GM18505 (cell line): ENCODE results near the gene TCERG1L.

Source experiments
- ATAC-seq: cut with Tn5 transposase; IDR thresholded peaks from one replicate; pipeline ENCODE4 v1.9.1; 2021; ENCODE audit not compliant: unreplicated experiment
- POLR2A ChIP-seq: IDR thresholded peaks from 4 replicates; pipeline ENCODE4 v1.6.1; 2011; ENCODE audit warnings: borderline replicate concordance; ENCODE audit not compliant: insufficient read depth, insufficient read length; ENCODE audit errors: extremely low read depth

The TCERG1L gene

GRCh38 chr10:131203456-131204357, 107.8 kb downstream of the TCERG1L start:
- no peak for TF ChIP-seq POLR2A
- ATAC-seq = no peak

- TF ChIP-seq POLR2A = no peak
- no peak for ATAC-seq
Observed at GRCh38 chr10:131202990-131203389, 108.5 kb downstream of the TCERG1L start.

GRCh38 chr10:131201741-131202515, 109.6 kb downstream of the TCERG1L start:
- no peak for TF ChIP-seq POLR2A

GRCh38 chr10:131200856-131201470, 110.6 kb downstream of the TCERG1L start:
- no peak for TF ChIP-seq POLR2A
- ATAC-seq = no peak

More at GRCh38 chr10:131201741-131202515, 109.6 kb downstream of the TCERG1L start:
- no peak for ATAC-seq

- no peak for ATAC-seq
- TF ChIP-seq POLR2A = no peak
Observed at GRCh38 chr10:131199646-131200045, 111.9 kb downstream of the TCERG1L start.

GRCh38 chr10:131198843-131199242, 112.7 kb downstream of the TCERG1L start:
- no peak for ATAC-seq
- no peak for TF ChIP-seq POLR2A

GRCh38 chr10:131198401-131198800, 113.1 kb downstream of the TCERG1L start:
- TF ChIP-seq POLR2A = no peak
- ATAC-seq = no peak

- ATAC-seq = no peak
- no peak for TF ChIP-seq POLR2A
Observed at GRCh38 chr10:131196176-131196885, 115.2 kb downstream of the TCERG1L start.

- no peak for TF ChIP-seq POLR2A
- no peak for ATAC-seq
Observed at GRCh38 chr10:131195558-131196159, 115.9 kb downstream of the TCERG1L start.

- no peak for TF ChIP-seq POLR2A
- no peak for ATAC-seq
Observed at GRCh38 chr10:131195116-131195515, 116.4 kb downstream of the TCERG1L start.

GRCh38 chr10:131193923-131194322, 117.6 kb downstream of the TCERG1L start:
- no peak for ATAC-seq

GRCh38 chr10:131188494-131188893, 123.0 kb downstream of the TCERG1L start:
- no peak for TF ChIP-seq POLR2A

More at GRCh38 chr10:131193923-131194322, 117.6 kb downstream of the TCERG1L start:
- TF ChIP-seq POLR2A = no peak

GRCh38 chr10:131187926-131188325, 123.6 kb downstream of the TCERG1L start:
- ATAC-seq = no peak
- no peak for TF ChIP-seq POLR2A

More at GRCh38 chr10:131188494-131188893, 123.0 kb downstream of the TCERG1L start:
- no peak for ATAC-seq

- no peak for TF ChIP-seq POLR2A
- no peak for ATAC-seq
Observed at GRCh38 chr10:131187274-131187673, 124.2 kb downstream of the TCERG1L start.
